GM19328 (cell line): ENCODE results near the gene HCAR1.
"Not testable (repeated sequence)": the region's sequence is repeated elsewhere in the genome, so short reads cannot be mapped to it uniquely, and the experiment has no call there.

Experiments used
- ATAC-seq: cut with Tn5 transposase; IDR thresholded peaks from one replicate; pipeline ENCODE4 v1.9.1; 2021; ENCODE audit warnings: mild to moderate bottlenecking, moderate library complexity; ENCODE audit not compliant: unreplicated experiment

The HCAR1 gene

GRCh38 chr12:122722387-122722786 lies 8.3 kb downstream of the HCAR1 start:
- no peak for ATAC-seq

GRCh38 chr12:122721057-122721545 lies 9.5 kb downstream of the HCAR1 start:
- ATAC-seq, result no peak

- not testable (repeated sequence) for ATAC-seq
These were observed 14.0 kb downstream of the HCAR1 start, which contains the start of gene HCAR3 for GRCh38 chr12:122716658-122717057. TSS of gene HCAR3 (minus strand) at chr12:122716811. CDS start at chr12:122716737, 74 bp downstream.

GRCh38 chr12:122715211-122715610 lies 15.4 kb downstream of the HCAR1 start:
- not testable (repeated sequence) for ATAC-seq

- ATAC-seq, result not testable (repeated sequence)
These were observed 17.0 kb downstream of the HCAR1 start for GRCh38 chr12:122713491-122714188.

- ATAC-seq, result not testable (repeated sequence)
These were observed 19.4 kb downstream of the HCAR1 start for GRCh38 chr12:122711266-122711665.

- ATAC-seq, result not testable (repeated sequence)
These were observed 20.3 kb downstream of the HCAR1 start for GRCh38 chr12:122710341-122710740.

GRCh38 chr12:122709287-122709686 lies 21.4 kb downstream of the HCAR1 start:
- not testable (repeated sequence) for ATAC-seq

GRCh38 chr12:122703841-122704240 lies 26.8 kb downstream of the HCAR1 start:
- ATAC-seq, result not testable (repeated sequence)

- ATAC-seq, result not testable (repeated sequence)
These were observed 27.6 kb downstream of the HCAR1 start, which contains the start of gene HCAR2 for GRCh38 chr12:122702890-122703611. TSS of gene HCAR2 (minus strand) at chr12:122703357. CDS start at chr12:122703283, 74 bp downstream.

GRCh38 chr12:122701481-122701880 lies 29.2 kb downstream of the HCAR1 start:
- ATAC-seq, result not testable (repeated sequence)

GRCh38 chr12:122700038-122700710 lies 30.5 kb downstream of the HCAR1 start:
- ATAC-seq, result not testable (repeated sequence)

GRCh38 chr12:122696922-122697321 lies 33.7 kb downstream of the HCAR1 start:
- ATAC-seq, result not testable (repeated sequence)

GRCh38 chr12:122691566-122691965 lies 39.1 kb downstream of the HCAR1 start:
- no peak for ATAC-seq

- ATAC-seq, result no peak
These were observed 42.4 kb downstream of the HCAR1 start for GRCh38 chr12:122688291-122688690.

GRCh38 chr12:122687086-122687485 lies 43.6 kb downstream of the HCAR1 start:
- no peak for ATAC-seq

GRCh38 chr12:122686538-122686937 lies 44.1 kb downstream of the HCAR1 start:
- ATAC-seq, result no peak

GRCh38 chr12:122684297-122684813 lies 46.3 kb downstream of the HCAR1 start:
- no peak for ATAC-seq

- ATAC-seq, result no peak
These were observed 48.8 kb downstream of the HCAR1 start for GRCh38 chr12:122681814-122682213.

- not testable (repeated sequence) for ATAC-seq
These were observed 49.7 kb downstream of the HCAR1 start for GRCh38 chr12:122680989-122681388.

GRCh38 chr12:122676781-122677180 lies 53.9 kb downstream of the HCAR1 start:
- not testable (repeated sequence) for ATAC-seq
